HG03460 (cell line): Measurements from ENCODE around the gene ALG14.
A peak's percentile ranks its signal among the peaks of the same experiment; 100 is the strongest.
"Not testable (repeated sequence)": the region's sequence is repeated elsewhere in the genome, so short reads cannot be mapped to it uniquely, and the experiment has no call there.

Experiments
- ATAC-seq: cut with Tn5 transposase; IDR thresholded peaks from one replicate; pipeline ENCODE4 v1.9.1; 2021; ENCODE audit not compliant: unreplicated experiment

ALG14 gene

GRCh38 chr1:95089650-95090287, 17.0 kb upstream of the ALG14 start:
- no peak for ATAC-seq

- ATAC-seq = no peak
Observed at GRCh38 chr1:95088303-95088702, 15.6 kb upstream of the ALG14 start.

- no peak for ATAC-seq
Observed at GRCh38 chr1:95086949-95087533, 14.3 kb upstream of the ALG14 start.

- no peak for ATAC-seq
Observed at GRCh38 chr1:95085376-95085775, 12.6 kb upstream of the ALG14 start.

GRCh38 chr1:95084317-95085176, 11.8 kb upstream of the ALG14 start:
- peak; percentile 64 for ATAC-seq

- no peak for ATAC-seq
Observed at GRCh38 chr1:95080879-95081278, 8.1 kb upstream of the ALG14 start.

GRCh38 chr1:95080446-95080845, 7.7 kb upstream of the ALG14 start:
- ATAC-seq = no peak

- ATAC-seq = no peak
Observed at GRCh38 chr1:95076034-95076433, 3.3 kb upstream of the ALG14 start.

GRCh38 chr1:95073446-95073845, 695 bp upstream of the ALG14 start:
- no peak for ATAC-seq

- ATAC-seq = no peak
Observed at GRCh38 chr1:95072117-95072516, 634 bp downstream of the ALG14 start.

- ATAC-seq = no peak
Observed at GRCh38 chr1:95071539-95071938, 1.2 kb downstream of the ALG14 start.

- no peak for ATAC-seq
Observed at GRCh38 chr1:95069710-95070093, 3.0 kb downstream of the ALG14 start.

- no peak for ATAC-seq
Observed at GRCh38 chr1:95068956-95069709, 3.6 kb downstream of the ALG14 start.

- ATAC-seq = no peak
Observed at GRCh38 chr1:95067568-95067967, 5.2 kb downstream of the ALG14 start.

- no peak for ATAC-seq
Observed at GRCh38 chr1:95067062-95067461, 5.7 kb downstream of the ALG14 start.

- no peak for ATAC-seq
Observed at GRCh38 chr1:95061445-95062006, 11.2 kb downstream of the ALG14 start.

GRCh38 chr1:95058974-95059373, 13.8 kb downstream of the ALG14 start:
- no peak for ATAC-seq

- no peak for ATAC-seq
Observed at GRCh38 chr1:95057351-95057750, 15.4 kb downstream of the ALG14 start.

- no peak for ATAC-seq
Observed at GRCh38 chr1:95049935-95050334, 22.8 kb downstream of the ALG14 start.

GRCh38 chr1:95048317-95048716, 24.4 kb downstream of the ALG14 start:
- no peak for ATAC-seq

- ATAC-seq = not testable (repeated sequence)
Observed at GRCh38 chr1:95047624-95048023, 25.1 kb downstream of the ALG14 start.
